Measurements from ENCODE around the gene REC114.

Gene REC114

DNA sequence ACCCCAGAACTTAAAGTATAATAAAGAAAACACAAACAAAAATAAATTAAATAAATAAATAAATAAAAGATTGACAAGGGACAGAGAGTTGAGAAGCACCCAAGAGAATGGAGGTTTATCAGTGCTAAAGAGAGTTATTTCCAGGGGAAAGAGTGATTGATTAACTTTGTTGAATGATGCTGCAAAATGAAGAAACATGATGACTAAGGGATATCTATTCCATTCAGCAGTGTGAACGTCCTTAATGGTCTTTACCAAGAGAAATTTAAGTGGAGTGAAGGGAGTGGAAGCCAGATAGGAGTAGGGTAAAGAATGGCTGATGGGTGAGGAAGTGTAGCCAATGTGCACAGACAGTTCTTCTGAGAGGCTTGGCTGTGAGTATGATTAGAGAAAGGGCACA lies 11.1 kb downstream of the REC114 start:
- DNase-seq (ENCODE audit: low read depth), result no peak
- TF ChIP-seq, protein P1, sequence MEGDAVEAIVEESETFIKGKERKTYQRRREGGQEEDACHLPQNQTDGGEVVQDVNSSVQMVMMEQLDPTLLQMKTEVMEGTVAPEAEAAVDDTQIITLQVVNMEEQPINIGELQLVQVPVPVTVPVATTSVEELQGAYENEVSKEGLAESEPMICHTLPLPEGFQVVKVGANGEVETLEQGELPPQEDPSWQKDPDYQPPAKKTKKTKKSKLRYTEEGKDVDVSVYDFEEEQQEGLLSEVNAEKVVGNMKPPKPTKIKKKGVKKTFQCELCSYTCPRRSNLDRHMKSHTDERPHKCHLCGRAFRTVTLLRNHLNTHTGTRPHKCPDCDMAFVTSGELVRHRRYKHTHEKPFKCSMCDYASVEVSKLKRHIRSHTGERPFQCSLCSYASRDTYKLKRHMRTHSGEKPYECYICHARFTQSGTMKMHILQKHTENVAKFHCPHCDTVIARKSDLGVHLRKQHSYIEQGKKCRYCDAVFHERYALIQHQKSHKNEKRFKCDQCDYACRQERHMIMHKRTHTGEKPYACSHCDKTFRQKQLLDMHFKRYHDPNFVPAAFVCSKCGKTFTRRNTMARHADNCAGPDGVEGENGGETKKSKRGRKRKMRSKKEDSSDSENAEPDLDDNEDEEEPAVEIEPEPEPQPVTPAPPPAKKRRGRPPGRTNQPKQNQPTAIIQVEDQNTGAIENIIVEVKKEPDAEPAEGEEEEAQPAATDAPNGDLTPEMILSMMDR (IDR thresholded peaks at IDR 0.05; ENCODE audit: control insufficient read depth, extremely low read depth, insufficient read depth), result no peak
- no peak overlapping the region for H3K4me3 ChIP-seq (ENCODE audit: low read depth, low read length)

DNA sequence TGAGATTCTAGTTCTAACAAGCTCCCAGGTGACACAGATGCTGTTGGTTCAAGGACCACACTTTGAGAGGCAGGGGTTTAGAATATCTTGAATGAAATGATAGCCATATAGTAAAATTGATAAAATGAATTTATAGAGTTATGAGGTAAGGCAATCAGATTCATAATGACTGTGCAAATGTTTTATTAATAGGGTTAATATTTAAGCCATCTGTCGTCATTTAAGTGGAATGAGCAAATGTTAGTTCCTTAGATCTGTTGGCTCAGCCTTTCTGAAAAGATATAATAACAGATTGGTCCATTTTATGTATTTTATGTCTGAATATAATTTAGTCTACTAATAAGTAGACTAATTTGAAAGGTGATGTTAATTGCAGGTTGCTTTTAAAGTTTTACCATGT lies 12.9 kb downstream of the REC114 start:
- no peak overlapping the region for H3K4me3 ChIP-seq (ENCODE audit: low read depth, low read length)
- DNase-seq (ENCODE audit: low read depth), result no peak
- TF ChIP-seq, protein P1 (IDR thresholded peaks at IDR 0.05; ENCODE audit: control insufficient read depth, extremely low read depth, insufficient read depth), result no peak

DNA sequence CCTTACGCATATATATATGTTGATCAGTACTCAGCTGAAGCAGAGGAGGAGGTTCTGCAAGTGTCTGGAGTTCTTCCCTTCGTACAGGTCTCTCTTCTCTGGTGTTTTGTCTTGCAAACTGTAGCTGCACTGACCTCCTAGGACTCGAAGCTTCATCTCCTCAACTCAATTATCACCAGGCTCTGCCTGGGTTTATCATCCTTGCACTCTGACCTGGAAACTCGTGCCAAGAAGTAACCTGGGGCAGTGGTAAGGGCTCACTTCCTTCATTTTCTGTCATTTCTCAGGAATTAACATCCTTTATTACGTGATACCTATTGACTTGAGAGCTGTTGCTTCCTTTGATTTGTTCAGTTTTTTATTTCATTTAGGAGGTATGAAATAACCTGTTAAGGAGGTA lies 14.4 kb downstream of the REC114 start:
- no peak overlapping the region for H3K4me3 ChIP-seq (ENCODE audit: low read depth, low read length)
- TF ChIP-seq, protein P1 (IDR thresholded peaks at IDR 0.05; ENCODE audit: control insufficient read depth, extremely low read depth, insufficient read depth), result no peak
- no peak for DNase-seq (ENCODE audit: low read depth)

DNA sequence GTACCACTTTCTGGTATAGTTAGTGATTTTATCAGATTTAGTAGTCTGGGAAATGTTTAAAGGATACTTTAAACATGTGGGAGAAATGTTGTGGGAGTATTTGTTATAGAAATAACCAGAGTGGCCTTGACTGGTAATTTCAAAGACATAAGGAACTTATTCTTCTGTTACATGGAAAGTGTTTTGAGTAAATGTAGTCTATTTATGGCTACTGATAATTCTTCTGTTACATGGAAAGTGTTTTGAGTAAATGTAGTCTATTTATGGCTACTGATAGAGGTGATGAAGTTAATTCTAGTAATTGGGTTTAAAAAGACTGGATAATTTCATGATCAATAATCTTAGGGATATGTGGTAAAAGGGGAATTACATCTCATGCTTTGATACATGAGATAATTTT lies 17.7 kb downstream of the REC114 start:
- TF ChIP-seq, protein P1 (IDR thresholded peaks at IDR 0.05; ENCODE audit: control insufficient read depth, extremely low read depth, insufficient read depth), result no peak

DNA sequence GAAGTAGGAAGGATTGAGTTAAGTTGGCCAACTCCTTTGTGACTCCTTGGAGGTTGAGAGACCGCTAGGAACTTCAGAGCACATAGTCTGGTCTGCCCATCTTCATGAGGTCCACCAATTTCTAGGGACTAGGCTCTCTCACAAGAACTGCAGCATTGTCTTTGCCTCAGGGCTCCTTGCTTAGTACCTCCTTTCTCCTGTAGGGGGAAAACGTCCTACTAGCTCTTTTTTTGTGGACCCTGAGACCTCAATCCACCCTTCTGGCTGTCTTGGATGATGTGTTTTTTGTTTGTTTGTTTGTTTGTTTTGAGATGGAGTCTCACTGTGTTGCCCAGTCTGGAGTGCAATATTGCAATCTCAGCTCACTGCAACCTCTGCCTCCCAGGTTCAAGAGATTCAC lies 21.6 kb downstream of the REC114 start:
- DNase-seq (ENCODE audit: low read depth), result no peak
- H3K4me3 ChIP-seq (ENCODE audit: low read depth, low read length), result no peak overlapping the region
- TF ChIP-seq, protein P1 (IDR thresholded peaks at IDR 0.05; ENCODE audit: control insufficient read depth, extremely low read depth, insufficient read depth), result no peak

More for the DNA sequence above, 17.7 kb downstream of the REC114 start:
- no peak overlapping the region for H3K4me3 ChIP-seq (ENCODE audit: low read depth, low read length)
- DNase-seq (ENCODE audit: low read depth), result no peak

DNA sequence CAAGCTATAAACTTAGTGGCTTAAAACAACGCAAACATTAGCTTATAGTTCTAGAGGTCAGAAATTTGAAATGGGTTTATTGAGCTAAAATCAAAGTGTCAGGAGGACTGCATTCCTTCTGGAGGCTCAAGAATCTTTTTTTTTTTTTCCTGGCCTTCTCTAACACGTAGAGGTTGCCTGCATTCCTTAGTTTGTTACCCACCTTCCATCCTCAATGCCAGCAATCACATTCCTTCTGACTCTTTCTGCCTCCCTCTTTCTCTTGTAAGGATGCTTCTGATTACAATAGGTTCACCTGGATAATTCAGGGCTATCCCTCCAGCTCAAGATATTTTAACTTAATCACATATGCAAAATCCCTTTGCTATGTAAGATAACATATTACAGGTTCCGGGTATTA lies 24.8 kb downstream of the REC114 start:
- TF ChIP-seq, protein P1 (IDR thresholded peaks at IDR 0.05; ENCODE audit: control insufficient read depth, extremely low read depth, insufficient read depth), result no peak
- no peak for DNase-seq (ENCODE audit: low read depth)
- H3K4me3 ChIP-seq (ENCODE audit: low read depth, low read length), result no peak overlapping the region

DNA sequence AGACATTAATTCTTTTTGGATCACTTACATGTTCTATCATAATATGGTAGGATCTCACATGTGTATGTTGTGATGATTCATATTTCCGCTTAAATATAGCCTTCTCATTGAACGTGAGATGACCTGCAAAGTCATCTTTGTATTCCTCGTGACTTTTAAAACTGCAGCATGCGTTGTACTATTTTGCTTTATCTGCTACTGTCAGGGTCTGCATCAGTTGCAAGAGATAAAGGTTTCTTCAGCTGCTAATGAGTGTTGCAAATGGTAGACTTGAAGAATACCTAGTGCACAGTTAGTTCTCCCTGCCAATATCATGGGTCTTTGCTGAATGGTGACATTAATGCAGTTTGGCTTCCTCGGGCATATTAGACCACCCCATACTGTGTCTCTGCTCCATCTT lies 31.8 kb downstream of the REC114 start:
- no peak for DNase-seq (ENCODE audit: low read depth)
- TF ChIP-seq, protein P1 (IDR thresholded peaks at IDR 0.05; ENCODE audit: control insufficient read depth, extremely low read depth, insufficient read depth), result no peak
- no peak overlapping the region for H3K4me3 ChIP-seq (ENCODE audit: low read depth, low read length)
